Activated CD8-positive, alpha-beta T cell treated with anti-CD3 and anti-CD28 coated beads, Interleukin-2, amount 10 ng/mL, durations not matched to agents 7 days and 5 days (primary cell): ENCODE data around the gene AKR7A2. TPM values are rescaled to one million over a fixed set of nuclear protein-coding genes. Genes with fewer than 3 reads are reported as not detected.

Experiments
- ATAC-seq: fragments of 150-1000 bp; cut with Tn5 transposase; one replicate; pipeline ENCODE4 v1.10.0; 2021; ENCODE audit warnings: moderate library complexity
- CTCF ChIA-PET: fragments of 350-600 bp; sonication (Branson Sonifier 250); formaldehyde crosslinking; loops from one replicate; lab custom pipeline; 2021; ENCODE audit warnings: antibody characterized with exemption; lab: Charles Lee
- POLR2A ChIA-PET: fragments of 350-600 bp; sonication (Branson Sonifier 250); formaldehyde crosslinking; loops from one replicate; lab custom pipeline; 2021; ENCODE audit warnings: antibody characterized with exemption; lab: Charles Lee
- DNase-seq: peaks from one replicate; pipeline ENCODE4 v3.0.0-alpha.2; 2020
- H3K27ac Mint-ChIP-seq: one replicate; pipeline ENCODE4 v1.8.0; 2021; ENCODE audit warnings: mild to moderate bottlenecking, mixed read lengths
- H3K27me3 Mint-ChIP-seq: one replicate; pipeline ENCODE4 v1.8.0; 2021; ENCODE audit warnings: low read depth, mixed read lengths
- H3K36me3 Mint-ChIP-seq: one replicate; pipeline ENCODE4 v1.8.0; 2021; ENCODE audit warnings: low read depth, mixed read lengths
- H3K4me1 Mint-ChIP-seq: one replicate; pipeline ENCODE4 v1.8.0; 2021; ENCODE audit warnings: low read depth, mixed read lengths
- H3K4me3 Mint-ChIP-seq: one replicate; pipeline ENCODE4 v1.8.0; 2021; ENCODE audit warnings: mild to moderate bottlenecking, mixed read lengths
- H3K9me3 Mint-ChIP-seq: one replicate; pipeline ENCODE4 v1.8.0; 2022; ENCODE audit warnings: mixed read lengths; ENCODE audit not compliant: insufficient read depth
- total RNA-seq, 2 experiments: library from RNA; stranded (reverse); gene quantifications; one replicate each; pipeline ENCODE4 v1.2.3, GENCODE V29; 2021

AKR7A2 gene
- total RNA-seq, 2 experiments from 2014 or later = 46.3 to 50.6 TPM

DNA sequence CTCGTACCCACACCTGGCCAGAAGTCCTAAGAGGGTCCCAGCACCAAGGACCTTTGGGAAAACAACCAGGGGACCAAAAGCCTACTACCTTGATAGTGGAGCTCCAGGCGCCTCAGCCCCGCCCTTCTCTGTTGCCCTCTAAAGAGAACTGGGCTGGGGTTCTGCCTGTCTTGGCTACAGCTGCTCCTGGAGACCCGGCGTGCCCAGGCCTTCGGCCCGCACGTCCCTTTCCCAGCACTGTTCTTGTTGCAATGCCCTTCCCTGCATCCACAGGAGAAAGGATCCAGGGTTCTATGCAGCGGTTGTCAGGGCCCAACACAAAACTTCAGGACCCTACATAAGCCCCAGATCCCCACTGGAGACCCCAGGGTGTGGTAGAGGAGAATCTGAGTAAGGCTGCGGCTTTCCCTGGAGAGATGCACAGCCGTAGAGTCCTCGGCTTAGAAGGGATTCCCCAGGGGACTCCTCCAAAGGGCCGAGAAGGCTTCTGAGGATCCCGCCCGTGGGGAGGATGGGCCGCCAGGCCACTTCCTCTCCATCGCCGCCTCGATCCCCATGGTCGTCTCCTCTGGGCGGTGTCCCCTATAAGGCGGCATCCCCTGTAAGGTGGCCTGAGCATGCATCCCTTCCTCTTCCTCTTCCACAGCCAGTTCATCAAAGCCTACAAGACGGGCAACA lies 12.2 kb upstream of the AKR7A2 start:
- H3K9me3 Mint-ChIP-seq = no peaks in the 10 kb centered on the region
- no peaks in the 10 kb centered on the region for H3K4me1 Mint-ChIP-seq
- no peaks in the 10 kb centered on the region for H3K36me3 Mint-ChIP-seq
- ChIA-PET CTCF (no interaction called here), POLR2A (no interaction called here)
- H3K4me3 Mint-ChIP-seq = no peak overlapping the region
- no peak for DNase-seq
- no peaks in the 10 kb centered on the region for H3K27me3 Mint-ChIP-seq
- H3K27ac Mint-ChIP-seq = no peak overlapping the region
- ATAC-seq = no peak

DNA sequence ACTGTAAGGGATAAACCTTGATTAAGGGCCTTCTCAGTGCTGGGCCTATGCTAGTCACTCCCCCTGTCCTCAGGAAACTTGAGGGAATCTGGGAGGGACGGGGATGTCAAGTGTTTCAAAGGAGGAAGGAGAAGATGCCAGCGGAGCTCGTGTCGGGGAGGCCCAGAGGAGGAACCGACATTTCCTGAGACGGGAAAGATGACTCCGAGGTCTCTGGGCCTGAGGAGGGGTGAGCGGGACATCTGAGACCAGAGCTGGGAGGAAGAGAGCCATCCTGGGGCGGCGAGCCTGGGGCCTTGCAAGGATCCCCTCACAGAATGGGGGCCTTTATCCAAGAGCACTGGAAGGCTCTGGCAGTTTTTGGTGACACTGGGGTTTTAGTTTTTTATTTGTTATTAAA lies 10.5 kb upstream of the AKR7A2 start:
- Mint-ChIP-seq H3K27me3 (no peaks in the 10 kb centered on the region), H3K4me1 (no peaks in the 10 kb centered on the region), H3K27ac (no peak overlapping the region), H3K9me3 (no peaks in the 10 kb centered on the region), H3K36me3 (no peaks in the 10 kb centered on the region), H3K4me3 (no peak overlapping the region)
- ATAC-seq = no peak
- no peak for DNase-seq
- POLR2A ChIA-PET = interaction anchor here (0.6 kb wide), 1 partner anchor 33 kb away, joined by 3 read pairs; no protein-coding TSS in a partner anchor
- CTCF ChIA-PET = no interaction called here

DNA sequence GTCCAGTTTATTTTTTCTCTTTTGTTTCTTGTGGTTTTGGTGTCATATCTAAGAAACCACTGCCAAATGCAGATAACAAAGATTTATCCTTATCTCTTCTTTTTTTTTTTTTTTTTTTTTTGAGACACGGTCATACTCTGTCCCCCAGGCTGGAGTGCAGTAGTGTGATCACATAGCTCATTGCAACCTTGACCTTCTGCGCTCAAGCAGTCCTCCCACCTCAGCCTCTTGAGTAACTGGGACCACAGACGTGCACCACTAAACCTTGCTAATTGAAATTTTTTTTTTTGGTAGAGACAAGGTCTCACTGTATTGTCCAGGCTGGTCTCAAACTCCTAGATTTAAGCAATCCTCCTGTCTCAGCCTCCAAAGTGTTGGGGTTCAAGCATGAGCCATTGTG lies 9.1 kb upstream of the AKR7A2 start:
- no peaks in the 10 kb centered on the region for H3K27me3 Mint-ChIP-seq
- no peaks in the 10 kb centered on the region for H3K9me3 Mint-ChIP-seq
- no peak overlapping the region for H3K4me3 Mint-ChIP-seq
- CTCF ChIA-PET = no interaction called here
- ATAC-seq (no peak), DNase-seq (no peak)
- POLR2A ChIA-PET = no interaction called here
- no peak overlapping the region for H3K27ac Mint-ChIP-seq
- peaks cover 1% of the 10 kb centered on the region for H3K4me1 Mint-ChIP-seq
- no peaks in the 10 kb centered on the region for H3K36me3 Mint-ChIP-seq

DNA sequence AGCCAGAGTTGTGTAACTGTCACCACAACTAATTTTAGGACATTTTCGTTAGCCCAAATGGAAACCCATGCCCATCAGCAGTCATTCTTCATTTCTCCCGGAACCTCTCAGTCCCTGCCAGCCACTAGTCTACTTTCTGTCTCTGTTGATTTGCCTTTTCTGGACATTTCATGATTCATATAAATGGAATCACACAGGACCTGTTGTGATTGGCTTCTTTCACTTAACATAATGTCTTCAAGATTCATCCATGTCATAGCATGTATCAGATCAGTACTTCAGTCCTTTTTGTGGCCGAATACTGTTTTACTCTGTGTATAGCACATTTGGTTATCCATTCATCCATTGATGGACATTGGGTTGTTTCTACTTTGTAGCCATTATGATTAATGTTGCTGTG lies 7.3 kb upstream of the AKR7A2 start:
- ATAC-seq (no peak), DNase-seq (no peak)
- Mint-ChIP-seq H3K36me3 (no peaks in the 10 kb centered on the region), H3K9me3 (no peaks in the 10 kb centered on the region), H3K4me3 (no peak overlapping the region), H3K27me3 (no peaks in the 10 kb centered on the region), H3K4me1 (peaks cover 14% of the 10 kb centered on the region), H3K27ac (no peak overlapping the region)
- ChIA-PET CTCF (no interaction called here), POLR2A (no interaction called here)

DNA sequence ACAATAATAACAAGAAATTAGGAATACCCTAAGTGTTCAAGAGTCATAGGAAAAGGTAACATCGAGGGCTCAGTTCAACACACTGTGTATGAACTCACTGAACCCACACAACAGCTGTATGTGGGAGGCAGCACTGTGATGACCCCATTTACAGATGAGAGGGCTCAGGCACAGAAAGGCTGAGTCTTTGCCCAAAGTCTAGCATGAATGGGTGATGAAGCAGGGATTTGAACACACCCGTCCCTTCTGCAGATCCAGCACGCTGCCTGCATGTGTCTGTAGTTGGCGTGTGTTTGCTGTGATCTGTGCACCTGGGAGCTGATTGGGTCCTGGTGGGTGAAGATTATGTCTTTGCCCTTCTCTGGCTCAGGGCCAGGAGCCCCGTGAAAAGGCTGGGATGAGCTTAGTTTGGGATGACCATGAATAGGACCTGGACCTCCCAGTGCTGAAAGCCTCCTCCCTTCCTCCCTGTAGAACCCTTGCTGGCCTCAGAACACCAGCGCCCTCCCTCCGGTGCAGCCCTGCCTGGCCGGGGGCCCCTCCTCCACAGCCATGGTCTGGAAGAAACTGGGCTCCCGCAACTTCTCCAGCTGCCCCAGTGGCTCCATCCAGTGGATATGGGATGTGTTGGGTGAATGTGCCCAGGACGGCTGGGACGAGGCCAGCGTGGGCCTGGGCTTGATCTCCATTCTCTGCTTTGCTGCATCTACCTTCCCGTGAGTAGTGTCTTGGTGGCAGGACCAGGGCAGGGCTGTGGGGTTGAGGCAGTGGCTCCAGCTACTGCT lies 5.4 kb upstream of the AKR7A2 start:
- Mint-ChIP-seq H3K27ac (no peak overlapping the region), H3K4me3 (no peak overlapping the region), H3K36me3 (no peaks in the 10 kb centered on the region), H3K27me3 (no peaks in the 10 kb centered on the region), H3K9me3 (no peaks in the 10 kb centered on the region), H3K4me1 (peaks cover 28% of the 10 kb centered on the region)
- POLR2A ChIA-PET = no interaction called here
- CTCF ChIA-PET = no interaction called here
- DNase-seq = no peak
- no peak for ATAC-seq

DNA sequence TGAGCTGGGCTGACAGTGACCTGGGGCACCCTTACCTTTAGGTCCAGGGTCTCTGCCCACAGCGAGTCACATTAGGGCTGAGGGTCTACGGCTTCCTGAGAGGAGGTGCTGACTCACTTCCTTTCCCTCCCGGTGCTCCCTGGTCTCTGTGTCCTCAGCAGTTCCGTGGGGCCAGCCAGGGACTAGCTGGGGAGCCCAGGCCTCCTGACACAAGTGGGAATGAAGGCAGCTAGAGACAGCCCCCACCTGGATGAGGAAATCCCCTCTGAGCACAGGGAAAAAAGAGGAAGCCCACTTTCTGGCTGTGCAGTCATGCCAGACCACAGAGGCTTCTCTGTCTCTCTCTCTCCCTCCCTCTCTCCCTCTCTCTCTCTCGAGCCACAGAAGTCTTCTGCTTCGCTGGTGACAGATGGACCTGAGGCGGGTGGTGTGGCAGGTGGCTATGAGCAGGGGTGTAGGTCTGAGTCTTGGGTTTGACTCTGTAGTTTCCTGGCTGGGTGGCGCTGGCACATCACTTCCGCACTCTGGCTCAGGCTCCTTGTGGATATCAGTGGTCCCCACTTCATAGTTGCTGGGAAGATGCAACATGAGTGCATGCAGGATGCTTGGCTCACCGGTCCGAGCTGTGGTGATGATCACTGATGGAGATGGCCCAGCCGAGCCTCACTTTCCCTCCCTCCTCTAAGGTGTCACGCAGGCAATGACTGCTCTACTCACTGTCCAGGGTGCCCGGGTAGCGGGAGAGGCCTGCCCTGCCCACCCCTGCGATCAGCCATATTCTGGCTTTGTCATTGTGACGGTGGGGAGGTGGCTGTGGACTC lies 3.6 kb upstream of the AKR7A2 start:
- peaks cover 36% of the 10 kb centered on the region for H3K4me1 Mint-ChIP-seq

DNA sequence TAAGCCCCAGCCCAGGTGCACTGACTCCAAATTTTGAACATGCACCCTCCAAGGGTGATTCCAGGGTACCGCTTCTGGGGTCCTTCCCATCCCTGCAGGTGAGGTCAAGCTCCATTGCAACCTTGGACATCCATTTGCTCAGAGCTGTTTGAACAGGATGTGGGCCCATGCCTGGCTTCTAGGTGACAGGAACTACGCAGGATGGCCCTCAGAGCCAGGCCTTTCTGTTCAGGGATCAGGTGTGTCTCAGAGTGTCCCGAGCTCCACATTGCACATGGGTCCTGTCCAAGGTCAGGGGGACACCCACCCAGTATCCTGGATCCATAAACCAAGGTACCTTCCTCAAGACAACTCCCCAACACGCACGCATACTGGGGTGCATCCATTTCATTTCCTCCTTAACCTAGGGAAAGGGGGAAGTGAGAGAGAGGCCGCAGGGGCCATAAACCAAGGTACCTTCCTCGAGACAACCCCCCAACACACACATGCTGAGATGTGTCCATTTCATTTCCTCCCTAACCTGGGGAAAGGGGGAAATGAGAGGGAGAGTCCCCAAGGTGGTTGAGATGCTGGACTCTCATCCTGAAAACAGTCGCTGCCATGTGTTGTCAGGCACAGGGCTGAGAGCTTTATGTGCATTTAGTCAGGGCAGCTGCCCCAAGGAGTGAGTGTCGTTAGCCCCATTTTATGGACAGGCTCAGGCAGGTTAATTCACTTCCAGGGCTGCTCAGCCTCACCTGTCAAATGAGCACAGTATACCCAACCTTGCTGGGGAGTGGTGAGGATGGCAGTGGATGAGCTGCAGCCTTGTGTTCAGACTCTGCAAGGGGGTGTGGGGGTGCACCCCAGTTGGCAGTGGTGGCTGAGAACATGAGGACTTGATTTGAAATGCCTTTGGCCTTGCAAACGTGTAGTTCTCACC lies 2.3 kb upstream of the AKR7A2 start:
- CTCF ChIA-PET = interaction anchor here (0.9 to 1.5 kb wide), 4 partner anchors 16 to 348 kb away, joined by 3 to 4 read pairs (median 3); no protein-coding TSS in a partner anchor
- POLR2A ChIA-PET = interaction anchor here (1.5 kb wide), 1 partner anchor 17 kb away, joined by 3 read pairs; no protein-coding TSS in a partner anchor
- H3K9me3 Mint-ChIP-seq = no peaks in the 10 kb centered on the region
- H3K4me3 Mint-ChIP-seq = no peak overlapping the region
- DNase-seq (no peak), ATAC-seq (no peak)
- H3K27me3 Mint-ChIP-seq = no peaks in the 10 kb centered on the region
- no peak overlapping the region for H3K27ac Mint-ChIP-seq
- H3K4me1 Mint-ChIP-seq = peaks cover 40% of the 10 kb centered on the region
- no peaks in the 10 kb centered on the region for H3K36me3 Mint-ChIP-seq

More for the DNA sequence above, 3.6 kb upstream of the AKR7A2 start:
- peak overlapping the region; percentile 76 for H3K27ac Mint-ChIP-seq
- no peak for ATAC-seq
- POLR2A ChIA-PET = no interaction called here
- no peaks in the 10 kb centered on the region for H3K9me3 Mint-ChIP-seq
- H3K27me3 Mint-ChIP-seq = no peaks in the 10 kb centered on the region
- no peak for DNase-seq
- H3K4me3 Mint-ChIP-seq = no peak overlapping the region
- no peaks in the 10 kb centered on the region for H3K36me3 Mint-ChIP-seq
- CTCF ChIA-PET = interaction anchor here (1.1 kb wide), 1 partner anchor 28 kb away, joined by 3 read pairs; no protein-coding TSS in a partner anchor

DNA sequence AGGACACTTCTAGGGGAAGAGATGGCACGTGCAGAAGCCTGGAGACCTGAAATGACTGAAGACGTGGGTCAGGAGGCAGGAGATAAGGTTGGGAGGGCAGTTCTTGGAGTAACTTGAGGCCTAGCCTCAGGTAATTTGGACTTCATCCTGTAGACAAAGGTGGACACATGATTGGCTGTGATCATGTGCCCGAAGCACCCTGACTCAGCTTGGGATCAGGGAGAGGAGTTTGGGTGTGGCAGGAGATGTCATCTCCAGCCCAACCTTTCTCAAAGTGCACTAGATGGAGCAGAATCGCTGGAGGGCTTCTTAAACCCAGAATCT lies 1.7 kb upstream of the AKR7A2 start:
- CTCF ChIA-PET = interaction anchor here (0.9 to 1.5 kb wide), 3 partner anchors 16 to 348 kb away, joined by 3 to 4 read pairs (median 3); no protein-coding TSS in a partner anchor
- POLR2A ChIA-PET = interaction anchor here (1.5 kb wide), 1 partner anchor 18 kb away, joined by 3 read pairs; no protein-coding TSS in a partner anchor
- H3K27me3 Mint-ChIP-seq = no peaks in the 10 kb centered on the region

DNA sequence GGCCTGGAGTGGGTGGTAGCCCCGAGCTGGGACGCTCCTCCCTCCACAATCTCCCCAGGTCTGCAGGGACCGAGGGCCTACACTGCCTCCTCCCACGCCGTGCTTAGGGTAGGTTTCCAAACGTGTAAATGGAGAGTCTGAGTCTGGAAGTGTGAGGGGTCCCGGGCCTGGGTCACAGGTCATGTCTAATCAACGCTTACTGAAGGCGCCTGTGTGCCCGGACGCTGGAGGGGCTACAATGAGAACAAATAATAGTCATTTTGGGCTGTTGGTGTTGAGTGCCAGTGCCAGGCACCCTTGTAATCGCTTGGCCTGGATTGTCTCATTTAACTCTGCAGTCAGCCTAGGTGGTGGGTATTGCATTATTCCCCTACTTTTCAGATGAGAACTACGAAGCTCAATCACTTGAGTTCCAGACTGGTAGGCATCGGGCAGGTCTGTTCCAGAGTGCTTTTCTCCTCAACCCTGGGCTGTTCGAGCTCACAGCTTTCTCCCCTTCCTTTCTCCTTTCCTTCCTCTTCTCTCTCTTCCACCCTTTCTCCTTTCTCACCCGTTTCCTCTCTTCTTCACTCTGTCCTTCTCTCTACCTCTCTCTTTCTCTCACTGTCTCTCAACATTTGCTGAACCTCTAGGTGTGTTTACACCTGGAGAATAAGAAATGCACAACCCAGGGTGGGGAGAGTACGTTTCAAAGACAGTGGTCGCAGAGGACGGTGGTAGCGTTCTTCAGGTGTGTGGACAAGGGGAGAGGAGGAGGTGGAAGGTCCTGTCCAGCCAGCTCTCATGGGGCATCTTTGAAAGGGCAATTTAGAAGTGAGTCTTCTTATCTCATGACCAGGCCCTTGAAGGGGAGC lies 1.1 kb upstream of the AKR7A2 start:
- Mint-ChIP-seq H3K27me3 (no peaks in the 10 kb centered on the region), H3K4me3 (peak overlapping the region; percentile 74), H3K9me3 (no peaks in the 10 kb centered on the region), H3K27ac (peak overlapping the region; percentile 56), H3K36me3 (peaks cover 1% of the 10 kb centered on the region), H3K4me1 (peaks cover 40% of the 10 kb centered on the region)
- ATAC-seq (no peak), DNase-seq (no peak)
- ChIA-PET POLR2A (no interaction called here), CTCF (interaction anchor here (0.9 to 1.5 kb wide), 3 partner anchors 17 to 349 kb away, joined by 3 to 4 read pairs (median 3); no protein-coding TSS in a partner anchor)

More for the DNA sequence above, 1.7 kb upstream of the AKR7A2 start:
- no peak overlapping the region for H3K27ac Mint-ChIP-seq
- H3K36me3 Mint-ChIP-seq = peaks cover under 1% of the 10 kb centered on the region
- ATAC-seq (no peak), DNase-seq (no peak)
- H3K4me3 Mint-ChIP-seq = peak overlapping the region; percentile 74
- H3K9me3 Mint-ChIP-seq = no peaks in the 10 kb centered on the region
- peaks cover 40% of the 10 kb centered on the region for H3K4me1 Mint-ChIP-seq

DNA sequence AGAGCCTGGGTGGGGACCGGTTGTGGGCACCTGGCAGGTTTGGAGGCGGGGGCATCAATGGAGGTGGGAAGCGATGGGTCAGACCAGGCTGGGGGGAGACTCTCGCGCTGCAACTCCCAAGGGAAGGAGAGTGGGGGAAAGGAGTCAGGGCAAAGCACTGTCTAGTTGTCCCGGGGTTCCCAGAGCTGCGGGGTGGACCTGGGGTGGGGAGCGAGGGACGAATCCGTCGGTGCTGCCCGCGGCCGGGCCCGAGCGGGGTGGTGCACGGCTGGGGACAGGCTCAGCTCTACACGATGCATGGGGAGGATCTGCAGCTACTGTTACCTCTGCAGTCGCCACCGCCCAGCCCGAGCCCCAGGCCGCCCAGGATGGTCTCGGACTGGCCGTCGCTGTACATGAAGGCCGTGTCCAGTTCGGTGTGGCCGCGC lies 427 bp downstream of the AKR7A2 start:
- H3K9me3 Mint-ChIP-seq = no peaks in the 10 kb centered on the region
- H3K36me3 Mint-ChIP-seq = peaks cover 10% of the 10 kb centered on the region
- peaks cover 40% of the 10 kb centered on the region for H3K4me1 Mint-ChIP-seq
- H3K27ac Mint-ChIP-seq = peak overlapping the region; percentile 78
- DNase-seq (peak; percentile 33), ATAC-seq (peak; percentile 44)
- CTCF ChIA-PET = no interaction called here
- POLR2A ChIA-PET = interaction anchor here (1.1 kb wide), 1 partner anchor 60 kb away, joined by 3 read pairs; the partner anchor contains the start of gene MRTO4
- no peaks in the 10 kb centered on the region for H3K27me3 Mint-ChIP-seq
- peak overlapping the region; percentile 83 for H3K4me3 Mint-ChIP-seq
